ENCODE results near the gene ETV7. TPM values are rescaled to one million over a fixed set of nuclear protein-coding genes. Genes with fewer than 3 reads are reported as not detected.
"Not testable (repeated sequence)": the region's sequence is repeated elsewhere in the genome, so short reads cannot be mapped to it uniquely, and the experiment has no call there.

ETV7 gene
- total RNA-seq, 1 donor, result 0.73 TPM

GRCh38 chr6:36345681-36346466 is 41.6 kb downstream of the ETV7 start:
- Histone ChIP-seq H3K4me1 (ENCODE audit: insufficient read depth, low read length) (peaks cover 4% of the 10 kb centered on the region), H3K4me3 (ENCODE audit: low read length) (no peak overlapping the region), H3K27me3 (ENCODE audit: insufficient read depth, low read length) (no peaks in the 10 kb centered on the region), H3K9me3 (ENCODE audit: low read depth, low read length) (no peaks in the 10 kb centered on the region)

- peaks cover 6% of the 10 kb centered on the region for H3K27me3 ChIP-seq (ENCODE audit: insufficient read depth, low read length)
These were observed 44.3 kb downstream of the ETV7 start for GRCh38 chr6:36343109-36343680.

GRCh38 chr6:36340618-36341454 is 46.6 kb downstream of the ETV7 start:
- H3K9me3 ChIP-seq (ENCODE audit: low read depth, low read length), result no peaks in the 10 kb centered on the region
- H3K4me3 ChIP-seq (ENCODE audit: low read length), result no peak overlapping the region
- H3K27me3 ChIP-seq (ENCODE audit: insufficient read depth, low read length), result peaks cover 6% of the 10 kb centered on the region
- peaks cover 18% of the 10 kb centered on the region for H3K4me1 ChIP-seq (ENCODE audit: insufficient read depth, low read length)

More at GRCh38 chr6:36343109-36343680, 44.3 kb downstream of the ETV7 start:
- no peaks in the 10 kb centered on the region for H3K9me3 ChIP-seq (ENCODE audit: low read depth, low read length)
- H3K4me1 ChIP-seq (ENCODE audit: insufficient read depth, low read length), result peaks cover 10% of the 10 kb centered on the region
- H3K4me3 ChIP-seq (ENCODE audit: low read length), result no peak overlapping the region

GRCh38 chr6:36340306-36340617 is 47.2 kb downstream of the ETV7 start:
- Histone ChIP-seq H3K4me1 (ENCODE audit: insufficient read depth, low read length) (peaks cover 18% of the 10 kb centered on the region), H3K9me3 (ENCODE audit: low read depth, low read length) (no peaks in the 10 kb centered on the region), H3K4me3 (ENCODE audit: low read length) (no peak overlapping the region), H3K27me3 (ENCODE audit: insufficient read depth, low read length) (peaks cover 6% of the 10 kb centered on the region)

GRCh38 chr6:36339146-36339545 is 48.3 kb downstream of the ETV7 start:
- Histone ChIP-seq H3K4me3 (ENCODE audit: low read length) (no peak overlapping the region), H3K27me3 (ENCODE audit: insufficient read depth, low read length) (peaks cover 14% of the 10 kb centered on the region), H3K9me3 (ENCODE audit: low read depth, low read length) (no peaks in the 10 kb centered on the region), H3K4me1 (ENCODE audit: insufficient read depth, low read length) (peaks cover 18% of the 10 kb centered on the region)

GRCh38 chr6:36338223-36338622 is 49.2 kb downstream of the ETV7 start:
- H3K4me3 ChIP-seq (ENCODE audit: low read length); H3K9me3 ChIP-seq (ENCODE audit: low read depth, low read length): not testable (repeated sequence)
- Histone ChIP-seq H3K4me1 (ENCODE audit: insufficient read depth, low read length) (peaks cover 21% of the 10 kb centered on the region), H3K27me3 (ENCODE audit: insufficient read depth, low read length) (peaks cover 19% of the 10 kb centered on the region)

- H3K4me3 ChIP-seq (ENCODE audit: low read length), result no peak overlapping the region
- H3K9me3 ChIP-seq (ENCODE audit: low read depth, low read length), result no peaks in the 10 kb centered on the region
- peaks cover 21% of the 10 kb centered on the region for H3K4me1 ChIP-seq (ENCODE audit: insufficient read depth, low read length)
- H3K27me3 ChIP-seq (ENCODE audit: insufficient read depth, low read length), result peaks cover 19% of the 10 kb centered on the region
These were observed 49.7 kb downstream of the ETV7 start for GRCh38 chr6:36337814-36338213.

GRCh38 chr6:36336779-36337241 is 50.7 kb downstream of the ETV7 start, which contains the start of gene BNIP5:
Gene BNIP5 (minus strand): TSS chr6:36336888. CDS start chr6:36330690, 6,198 bp downstream.
- H3K4me1 ChIP-seq (ENCODE audit: insufficient read depth, low read length), result peaks cover 21% of the 10 kb centered on the region
- H3K4me3 ChIP-seq (ENCODE audit: low read length), result no peak within 1 kb of the TSS
- peaks cover 19% of the 10 kb centered on the region for H3K27me3 ChIP-seq (ENCODE audit: insufficient read depth, low read length)
- H3K9me3 ChIP-seq (ENCODE audit: low read depth, low read length), result no peaks in the 10 kb centered on the region

GRCh38 chr6:36336208-36336710 is 51.2 kb downstream of the ETV7 start:
- Histone ChIP-seq H3K4me3 (ENCODE audit: low read length) (no peak overlapping the region), H3K9me3 (ENCODE audit: low read depth, low read length) (no peaks in the 10 kb centered on the region), H3K27me3 (ENCODE audit: insufficient read depth, low read length) (peaks cover 19% of the 10 kb centered on the region), H3K4me1 (ENCODE audit: insufficient read depth, low read length) (peaks cover 21% of the 10 kb centered on the region)

- H3K27me3 ChIP-seq (ENCODE audit: insufficient read depth, low read length), result peaks cover 19% of the 10 kb centered on the region
- peaks cover 15% of the 10 kb centered on the region for H3K4me1 ChIP-seq (ENCODE audit: insufficient read depth, low read length)
- H3K9me3 ChIP-seq (ENCODE audit: low read depth, low read length), result no peaks in the 10 kb centered on the region
- H3K4me3 ChIP-seq (ENCODE audit: low read length), result no peak overlapping the region
These were observed 51.8 kb downstream of the ETV7 start for GRCh38 chr6:36335465-36336207.

GRCh38 chr6:36334832-36335459 is 52.5 kb downstream of the ETV7 start:
- Histone ChIP-seq H3K4me1 (ENCODE audit: insufficient read depth, low read length) (peaks cover 11% of the 10 kb centered on the region), H3K9me3 (ENCODE audit: low read depth, low read length) (no peaks in the 10 kb centered on the region), H3K4me3 (ENCODE audit: low read length) (no peak overlapping the region), H3K27me3 (ENCODE audit: insufficient read depth, low read length) (peaks cover 16% of the 10 kb centered on the region)

- Histone ChIP-seq H3K4me3 (ENCODE audit: low read length) (no peak overlapping the region), H3K4me1 (ENCODE audit: insufficient read depth, low read length) (peaks cover 11% of the 10 kb centered on the region), H3K27me3 (ENCODE audit: insufficient read depth, low read length) (peaks cover 13% of the 10 kb centered on the region), H3K9me3 (ENCODE audit: low read depth, low read length) (no peaks in the 10 kb centered on the region)
These were observed 53.3 kb downstream of the ETV7 start for GRCh38 chr6:36333931-36334725.

GRCh38 chr6:36333171-36333895 is 54.1 kb downstream of the ETV7 start:
- no peak overlapping the region for H3K4me3 ChIP-seq (ENCODE audit: low read length)
- H3K9me3 ChIP-seq (ENCODE audit: low read depth, low read length), result no peaks in the 10 kb centered on the region
- peaks cover 11% of the 10 kb centered on the region for H3K4me1 ChIP-seq (ENCODE audit: insufficient read depth, low read length)
- H3K27me3 ChIP-seq (ENCODE audit: insufficient read depth, low read length), result peaks cover 13% of the 10 kb centered on the region

Measured in mononuclear cell (primary cell).